Choroid plexus epithelial cell (primary cell): ENCODE data around the gene PADI2.

Experiments used
- DNase-seq: peaks from one replicate; pipeline ENCODE4 v3.0.0-alpha.2; 2010; ENCODE audit warnings: low read depth
- H3K4me3 ChIP-seq: 2 replicates; pipeline ENCODE4 v1.5.1; 2011; ENCODE audit warnings: low read depth, mild to moderate bottlenecking, control low read depth, low read length, moderate library complexity
- CTCF ChIP-seq: conservative IDR thresholded peaks from 2 replicates; pipeline ENCODE4 v1.5.1; 2011; ENCODE audit warnings: low read depth, mild to moderate bottlenecking, control low read depth, inconsistent platforms, low read length, moderate library complexity

PADI2 gene

DNA sequence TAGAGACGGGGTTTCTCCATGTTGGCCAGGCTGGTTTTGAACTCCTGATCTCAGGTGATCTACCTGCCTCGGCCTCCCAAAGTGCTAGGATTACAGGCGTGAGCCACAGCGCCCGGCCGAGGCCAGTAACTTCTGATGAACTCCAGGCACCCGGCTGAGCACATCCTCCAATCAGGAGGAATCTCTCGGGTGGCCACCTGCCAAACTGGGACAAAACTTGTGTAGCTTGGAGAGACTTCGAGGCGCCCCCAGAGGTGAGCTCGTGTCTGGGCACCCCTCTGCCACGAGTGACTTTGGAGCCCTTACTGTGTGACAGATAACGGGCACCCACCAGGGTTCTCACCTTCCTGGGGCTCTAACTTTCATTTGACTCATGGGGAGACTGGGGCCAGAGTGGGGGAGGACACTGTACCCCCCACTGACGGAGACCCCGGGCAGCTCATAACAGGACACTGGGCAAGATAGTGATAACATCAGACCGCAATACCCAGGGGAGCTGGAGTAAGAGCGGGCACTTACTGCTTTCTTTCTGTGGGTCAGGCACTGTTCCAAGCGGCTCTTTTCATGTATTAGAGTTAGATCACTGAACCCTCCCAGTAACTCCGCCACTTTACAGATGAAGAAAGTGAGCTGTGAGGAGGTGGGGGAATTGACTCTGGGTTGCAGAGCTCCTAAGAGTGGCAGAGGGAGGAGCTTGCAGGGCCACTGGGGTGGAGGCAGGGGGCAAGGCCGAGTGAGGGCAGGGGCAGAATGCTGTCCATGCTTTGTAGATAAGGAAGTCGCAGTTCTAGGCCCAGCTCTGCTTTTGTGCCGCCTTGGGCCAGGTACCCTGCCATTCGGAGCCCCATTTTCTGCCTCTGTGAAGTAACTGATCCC lies 1.9 kb upstream of the PADI2 start:
- DNase-seq = peak; percentile 44
- TF ChIP-seq CTCF = no peak
- no peak overlapping the region for H3K4me3 ChIP-seq

DNA sequence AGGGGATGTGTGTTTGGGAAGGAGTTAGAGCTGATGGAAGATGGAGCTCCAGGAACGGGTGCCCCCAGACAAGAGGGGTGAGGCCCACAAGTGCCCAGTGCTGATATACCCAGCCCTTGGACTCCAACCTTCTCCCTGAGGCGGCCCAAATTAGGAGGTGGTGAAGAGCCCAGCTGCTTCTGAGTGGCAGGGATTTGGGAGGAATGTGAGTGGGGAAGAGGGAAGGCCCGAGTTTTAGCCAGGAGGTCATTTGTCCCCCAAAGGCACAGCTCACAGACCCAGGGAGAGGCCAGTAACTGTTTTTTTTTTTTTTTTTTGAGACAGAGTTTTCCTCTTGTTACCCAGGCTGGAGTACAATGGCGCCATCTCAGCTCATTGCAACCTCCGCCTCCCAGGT lies 1.2 kb upstream of the PADI2 start:
- H3K4me3 ChIP-seq = no peak overlapping the region
- no peak for TF ChIP-seq CTCF
- no peak for DNase-seq

- DNase-seq = no peak
- TF ChIP-seq CTCF = no peak
- H3K4me3 ChIP-seq = no peak overlapping the region
These were observed 676 bp upstream of the PADI2 start for GRCh38 chr1:17119773-17120480.

DNA sequence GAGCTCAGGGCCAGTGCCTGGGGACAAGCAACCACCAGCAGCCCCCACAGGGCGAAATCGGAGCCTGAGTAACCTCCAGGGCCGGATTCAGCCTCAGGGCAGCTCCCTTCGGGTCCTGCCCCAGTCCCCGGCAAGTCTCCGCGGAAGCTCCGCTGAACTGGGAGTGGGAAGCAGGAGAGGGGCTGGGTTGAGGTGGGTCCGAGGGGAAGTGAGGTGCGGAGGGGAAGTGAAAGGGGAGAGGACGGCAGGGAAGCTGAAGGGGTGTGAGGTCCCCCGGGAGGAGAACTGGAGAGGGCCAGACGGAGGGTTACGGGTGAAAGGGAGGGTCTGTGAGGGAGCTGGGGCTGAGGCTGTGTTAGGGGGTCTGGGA lies 560 bp downstream of the PADI2 start:
- H3K4me3 ChIP-seq = no peak overlapping the region
- DNase-seq = no peak
- TF ChIP-seq CTCF = no peak

GRCh38 chr1:17118268-17118667 lies 983 bp downstream of the PADI2 start:
- H3K4me3 ChIP-seq = no peak overlapping the region
- TF ChIP-seq CTCF = no peak
- DNase-seq = no peak

- no peak for DNase-seq
- TF ChIP-seq CTCF = no peak
- H3K4me3 ChIP-seq = no peak overlapping the region
These were observed 1.6 kb downstream of the PADI2 start for GRCh38 chr1:17117451-17118265.
